K562 (cell line): Measurements from ENCODE around the gene SMIM29. TPM values are rescaled to one million over a fixed set of nuclear protein-coding genes. Genes with fewer than 3 reads are reported as not detected.
A peak's percentile ranks its signal among the peaks of the same experiment; 100 is the strongest.

ENCODE experiments used
- ATAC-seq: fragments of 200-7000 bp; cut with Tn5 transposase; 3 replicates; pipeline ENCODE4 v1.9.1; 2020; ENCODE audit warnings: moderate library complexity
- BruUV-seq: library from RNA; stranded (reverse); fragments of 400-500 nt; replicated peaks from 2 replicates; lab custom pipeline; 2021; lab: Mats Ljungman, UMichigan
- CTCF ChIA-PET: fragments of 300-600 bp; formaldehyde crosslinking; extraction: SDS; loops from one replicate; lab custom pipeline; 2021; ENCODE audit warnings: low intra/inter-chr PET ratio; lab: Yijun Ruan, JAX
- POLR2A ChIA-PET: fragments of 300-600, 350-650 bp; sonication (Branson Sonifier 250); formaldehyde crosslinking; extraction: SDS; loops from one replicate; lab custom pipeline; 2021; ENCODE audit warnings: antibody characterized with exemption, inconsistent platforms; lab: Yijun Ruan, JAX
- DNase-seq, 4 experiments: peaks; one replicate each; pipeline versions ENCODE4 v3.0.0 to v3.0.0-alpha.2; 2011 to 2018; ENCODE audit warnings: low spot score in 3 of 4, mixed read lengths in 3 of 4; ENCODE audit errors: extremely low read depth in 1 of 4
- FAIRE-seq: peaks from 2 replicates; lab custom pipeline; 2011; peaks lifted over from hg19 to GRCh38; lab: Jason Lieb, UNC
- H2AFZ ChIP-seq: 2 replicates; pipeline ENCODE4 v1.6.0; 2011; ENCODE audit warnings: low read depth, low read length, control low read depth, inconsistent platforms
- H3K27ac ChIP-seq: fragments of 200-600 bp; 3 replicates; pipeline ENCODE4 v1.8.0; 2011; ENCODE audit warnings: low read depth, mild to moderate bottlenecking, control low read depth, inconsistent platforms, low read length, moderate library complexity, mixed read lengths; ENCODE audit errors: extremely low read depth
- H3K27me3 ChIP-seq, 2 experiments: fragments of 300-600 bp in 1 of 2; 2 replicates in 1 of 2; 3 replicates in 1 of 2; pipeline versions ENCODE4 v1.6.0 to v1.8.0; 2011; ENCODE audit warnings: inconsistent platforms in 2 of 2, low read length in 2 of 2, mild to moderate bottlenecking in 1 of 2, mixed read lengths in 1 of 2, moderate library complexity in 1 of 2; ENCODE audit not compliant: control insufficient read depth in 2 of 2, insufficient read depth in 2 of 2
- H3K36me3 ChIP-seq: fragments of 300-600 bp; 3 replicates; pipeline ENCODE4 v1.8.0; 2011; ENCODE audit warnings: mild to moderate bottlenecking, low read length, inconsistent platforms; ENCODE audit not compliant: control insufficient read depth, insufficient read depth
- H3K4me1 ChIP-seq, 2 experiments: fragments of 200-600 bp in 1 of 2; replicated peaks in 1 of 2; 2 replicates in 1 of 2; 3 replicates in 1 of 2; pipeline versions ENCODE4 v1.5.1 to v1.8.0; 2011; ENCODE audit warnings: inconsistent platforms in 2 of 2, low read length in 2 of 2, mild to moderate bottlenecking in 1 of 2, mixed read lengths in 1 of 2, moderate library complexity in 1 of 2; ENCODE audit not compliant: control insufficient read depth in 2 of 2, insufficient read depth in 2 of 2
- H3K4me2 ChIP-seq: 2 replicates; pipeline ENCODE4 v1.6.1; 2011; ENCODE audit warnings: low read length, control low read depth, inconsistent platforms, mixed read lengths; ENCODE audit not compliant: insufficient read depth
- H3K4me3 ChIP-seq: fragments of 200-600 bp; sonication (generic), shearing (Covaris generic); 2 replicates; pipeline ENCODE4 v1.5.1; 2016; ENCODE audit warnings: control low read depth, inconsistent platforms
- H3K79me2 ChIP-seq: fragments of 200-600 bp; 3 replicates; pipeline ENCODE4 v1.8.0; 2011; ENCODE audit warnings: low read length, inconsistent platforms; ENCODE audit not compliant: control insufficient read depth, insufficient read depth
- H3K9ac ChIP-seq, 2 experiments: 2 replicates each; pipeline versions ENCODE4 v1.6.0 to v1.6.1; 2011; ENCODE audit warnings: low read depth in 2 of 2, low read length in 2 of 2, control low read depth in 1 of 2, inconsistent platforms in 1 of 2, mild to moderate bottlenecking in 1 of 2, mixed read lengths in 1 of 2; ENCODE audit not compliant: insufficient read depth in 1 of 2
- H3K9me1 ChIP-seq: one replicate; pipeline ENCODE4 v1.6.0; 2011; ENCODE audit warnings: inconsistent platforms, mild to moderate bottlenecking, low read length, moderate library complexity; ENCODE audit not compliant: control insufficient read depth, insufficient read depth
- H3K9me3 ChIP-seq: replicated peaks from 2 replicates; pipeline ENCODE4 v1.5.1; 2011; ENCODE audit warnings: low read depth, low read length, inconsistent platforms; ENCODE audit not compliant: control insufficient read depth, insufficient read depth
- H4K20me1 ChIP-seq: replicated peaks from 2 replicates; pipeline ENCODE4 v1.6.1; 2011; ENCODE audit warnings: low read length, inconsistent platforms, mixed read lengths; ENCODE audit not compliant: control insufficient read depth, insufficient read depth
- CBFA2T2 ChIP-seq: fragments of 450-650 bp; conservative IDR thresholded peaks from 2 replicates; pipeline ENCODE4 v1.6.1; 2017; ENCODE audit warnings: mild to moderate bottlenecking
- ETS2 ChIP-seq: IDR thresholded peaks from 2 replicates; pipeline ENCODE4 v1.6.1; 2016; ENCODE audit warnings: borderline replicate concordance, missing genetic modification characterization, mild to moderate bottlenecking, moderate library complexity, missing compliant biosample characterization; ENCODE audit not compliant: poor library complexity, severe bottlenecking
- PTRF ChIP-seq: fragments of 450-650 bp; IDR thresholded peaks from 2 replicates; pipeline ENCODE4 v1.6.1; 2016; ENCODE audit warnings: mild to moderate bottlenecking, missing genetic modification characterization, missing compliant biosample characterization
- PTTG1 ChIP-seq: fragments of 450-650 bp; IDR thresholded peaks from 2 replicates; pipeline ENCODE4 v1.6.1; 2016; ENCODE audit warnings: low read depth, mild to moderate bottlenecking, missing genetic modification characterization, missing compliant biosample characterization
- RAD51 ChIP-seq: fragments of 450-650 bp; IDR thresholded peaks from 2 replicates; pipeline ENCODE4 v1.7.1; 2016; ENCODE audit warnings: low read depth, mild to moderate bottlenecking, borderline replicate concordance
- TCF3 ChIP-seq: sonication (generic); formaldehyde crosslinking; IDR thresholded peaks from 2 replicates; pipeline ENCODE4 v1.4.0; 2020; ENCODE audit warnings: mild to moderate bottlenecking, missing genetic modification reagents
- TOE1 ChIP-seq, 2 experiments: fragments of 450-650 bp in 1 of 2; sonication (generic) in 1 of 2; formaldehyde crosslinking in 1 of 2; IDR thresholded peaks; 2 replicates each; pipeline versions ENCODE4 v1.7.1 to v1.8.0; 2016 to 2022; ENCODE audit warnings: borderline replicate concordance in 2 of 2, mild to moderate bottlenecking in 2 of 2, antibody characterized with exemption in 1 of 2, inconsistent platforms in 1 of 2, low read depth in 1 of 2, missing genetic modification reagents in 1 of 2, moderate library complexity in 1 of 2
- USF1 ChIP-seq: sonication (generic); formaldehyde crosslinking; IDR thresholded peaks from 2 replicates; pipeline ENCODE4 v1.9.0; 2022; ENCODE audit warnings: mild to moderate bottlenecking, missing genetic modification reagents
- USF2 ChIP-seq: sonication (generic); formaldehyde crosslinking; IDR thresholded peaks from 2 replicates; pipeline ENCODE4 v1.5.0; 2020; ENCODE audit warnings: missing genetic modification reagents
- WGBS: fragments of 100-300 bp; shearing (Covaris generic); methylation state at CpG from one replicate; pipeline ENCODE4 v1.1.6; 2016; ENCODE audit warnings: low coverage, mixed read lengths; ENCODE audit not compliant: insufficient coverage; ENCODE audit errors: missing lambda C conversion rate; 5-methylcytosine and 5-hydroxymethylcytosine counted together
- in situ Hi-C: fragments of 300-500 bp; cut with MboI; formaldehyde crosslinking; loops from 4 replicates; pipeline ENCODE4 v1.15.0; 2018; ENCODE audit warnings: inconsistent platforms, mixed read lengths
- intact Hi-C: fragments of 100-400 bp; cut with micrococcal nuclease; formaldehyde crosslinking; loops from 2 replicates; pipeline ENCODE4 v1.14.2; 2022
- polyA plus RNA-seq, 8 experiments: library from polyadenylated mRNA; depleted of rRNA in 4 of 8; stranded (reverse) in 5 of 8; unstranded in 3 of 8; fragments of >200 nt; fragmentation: Nextera tagmentation in 2 of 8; fragmentation: Illumina TruSeq in 1 of 8; extraction: Ambion mirVana in 2 of 8; extraction: Trizol in 1 of 8; gene quantifications; 2 replicates each; pipeline versions ENCODE4 v1.2.1 to v1.2.3, GENCODE V29; 2011 to 2014; ENCODE audit warnings: inconsistent platforms in 1 of 8, missing spikeins in 1 of 8
- total RNA-seq, 7 experiments: library from RNA; depleted of rRNA in 6 of 7; stranded (reverse); fragments of >200 nt in 6 of 7; fragmentation: Illumina TruSeq in 2 of 7; extraction: Trizol in 2 of 7; gene quantifications; 2 replicates each; pipeline versions ENCODE4 v1.2.1 to v1.2.3, GENCODE V29; 2011 to 2021; ENCODE audit warnings: low replicate concordance in 1 of 7
- TF ChIP-seq, protein P1 (sequence below): fragments of 450-650 bp; formaldehyde crosslinking; IDR thresholded peaks from 2 replicates; pipeline ENCODE4 v1.4.0; 2020; ENCODE audit warnings: mild to moderate bottlenecking, mixed read lengths

The SMIM29 gene
- total and polyA plus RNA-seq, 9 of the 15 experiments (the other 6 are each of a cell fraction or from before 2014, with no cell fraction given), result 6.5 to 36.7 (median 20.9) TPM

DNA sequence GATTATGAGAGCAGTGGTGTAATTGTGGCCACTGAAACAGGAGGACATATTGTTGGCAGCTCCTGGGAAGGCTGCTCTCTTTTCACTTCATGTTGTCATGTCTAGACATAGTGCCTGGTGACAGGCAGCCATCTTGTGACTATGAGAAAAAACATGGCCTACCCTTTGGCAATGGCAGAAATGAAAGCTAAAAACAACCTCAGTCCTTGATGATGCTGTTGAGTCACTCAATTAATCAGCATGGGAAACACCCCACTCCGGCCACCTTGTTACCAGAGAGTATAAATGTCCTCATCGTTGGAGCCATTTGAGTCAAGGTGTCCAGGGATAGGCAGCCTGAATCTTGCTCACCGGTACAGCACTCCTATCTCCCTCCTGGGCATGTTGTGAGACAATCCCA, 43.3 kb downstream of the SMIM29 start (continued):
- TF ChIP-seq PTRF (tag), result 0 out of 2 replicates have a peak, but pooled peaks have one; percentile 46
- TF ChIP-seq PTTG1, result peak; percentile 51; the same call in 1 of the 2 replicates

DNA sequence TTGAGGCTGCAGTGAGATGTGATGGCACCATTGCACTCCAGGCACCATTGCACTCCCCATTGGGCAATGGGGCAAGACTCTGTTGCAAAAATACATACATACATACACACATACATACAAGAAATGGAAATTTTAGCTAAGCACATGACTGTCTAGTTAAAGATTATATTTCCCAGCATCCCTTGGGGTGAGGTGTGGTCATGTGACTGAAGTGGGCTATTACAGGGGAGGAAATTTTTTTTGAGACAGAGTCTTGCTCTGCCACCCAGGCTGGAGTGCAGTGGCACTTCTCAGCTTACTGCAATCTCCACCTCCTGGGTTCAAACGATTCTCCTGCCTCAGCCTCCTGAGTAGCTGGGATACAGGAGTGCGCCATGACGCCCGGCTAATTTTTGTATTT, 44.1 kb downstream of the SMIM29 start:
- Histone ChIP-seq H3K9ac (no peak overlapping the region), H3K27ac (no peak overlapping the region), H2AFZ (no peak overlapping the region), H4K20me1 (no peaks in the 10 kb centered on the region), H3K79me2 (no peaks in the 10 kb centered on the region), H3K9me3 (peaks cover 2% of the 10 kb centered on the region; the same call in 1 of the 2 replicates), H3K36me3 (no peaks in the 10 kb centered on the region), H3K4me3 (no peak overlapping the region), H3K4me2 (no peak overlapping the region), H3K9me1 (no peaks in the 10 kb centered on the region), H3K4me1 (peaks cover 0 to 10% of the 10 kb centered on the region in 2 experiments; a peak in 3 of 5 replicates), H3K27me3 (no peaks in the 10 kb centered on the region)
- in situ Hi-C loops (no loop called here), intact Hi-C loops (no loop called here)
- 86% methylated on average over 4 of the region's 4 CpGs for WGBS
- BruUV-seq, result no TSS peak
- POLR2A ChIA-PET, result interaction anchor here (1.0 to 1.7 kb wide), 5 partner anchors 11 to 39 kb away, joined by 3 to 9 read pairs (median 6); partner anchors contain the start of gene HMGA1
- no peak for ATAC-seq
- CTCF ChIA-PET, result no interaction called here
- DNase-seq, result peak in 1 of 4 experiments; percentile 4
- no peak for FAIRE-seq
- TF ChIP-seq CBFA2T2 (peak; percentile 20), ETS2 (tag) (no peak), USF2 (peak; percentile 72), USF1 (CRISPR knock-in tag) (peak; percentile 44; the same call in 1 of the 2 replicates), RAD51 (peak; percentile 66; the same call in 1 of the 2 replicates), TCF3 (no peak), TOE1 (IDR thresholded peaks at IDR 0.05; ENCODE audit: borderline replicate concordance) (peak; percentile 72; the same call in 1 of the 2 replicates), TOE1 (CRISPR knock-in tag; IDR thresholded peaks at IDR 0.05; ENCODE audit: borderline replicate concordance, low read depth) (no peak)
- TF ChIP-seq, protein P1, sequence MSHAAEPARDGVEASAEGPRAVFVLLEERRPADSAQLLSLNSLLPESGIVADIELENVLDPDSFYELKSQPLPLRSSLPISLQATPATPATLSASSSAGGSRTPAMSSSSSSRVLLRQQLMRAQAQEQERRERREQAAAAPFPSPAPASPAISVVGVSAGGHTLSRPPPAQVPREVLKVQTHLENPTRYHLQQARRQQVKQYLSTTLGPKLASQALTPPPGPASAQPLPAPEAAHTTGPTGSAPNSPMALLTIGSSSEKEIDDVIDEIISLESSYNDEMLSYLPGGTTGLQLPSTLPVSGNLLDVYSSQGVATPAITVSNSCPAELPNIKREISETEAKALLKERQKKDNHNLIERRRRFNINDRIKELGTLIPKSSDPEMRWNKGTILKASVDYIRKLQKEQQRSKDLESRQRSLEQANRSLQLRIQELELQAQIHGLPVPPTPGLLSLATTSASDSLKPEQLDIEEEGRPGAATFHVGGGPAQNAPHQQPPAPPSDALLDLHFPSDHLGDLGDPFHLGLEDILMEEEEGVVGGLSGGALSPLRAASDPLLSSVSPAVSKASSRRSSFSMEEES, result peak; percentile 86
